HG03520 (cell line): Measurements from ENCODE around the gene HNF1B.

ENCODE experiments used
- ATAC-seq: cut with Tn5 transposase; IDR thresholded peaks from one replicate; pipeline ENCODE4 v1.9.1; 2021; ENCODE audit warnings: mild to moderate bottlenecking, moderate library complexity; ENCODE audit not compliant: unreplicated experiment

HNF1B gene

GRCh38 chr17:37674511-37674910 is 70.3 kb downstream of the HNF1B start:
- no peak for ATAC-seq

GRCh38 chr17:37673386-37673785 is 71.5 kb downstream of the HNF1B start:
- ATAC-seq, result no peak

- no peak for ATAC-seq
Measured at GRCh38 chr17:37672548-37673078, 72.2 kb downstream of the HNF1B start.

GRCh38 chr17:37671824-37672547 is 72.9 kb downstream of the HNF1B start:
- no peak for ATAC-seq

- ATAC-seq, result no peak
Measured at GRCh38 chr17:37671028-37671823, 73.6 kb downstream of the HNF1B start.

- ATAC-seq, result no peak
Measured at GRCh38 chr17:37667039-37667438, 77.8 kb downstream of the HNF1B start.

- no peak for ATAC-seq
Measured at GRCh38 chr17:37664214-37664613, 80.6 kb downstream of the HNF1B start.

- ATAC-seq, result no peak
Measured at GRCh38 chr17:37662353-37662752, 82.5 kb downstream of the HNF1B start.

- ATAC-seq, result no peak
Measured at GRCh38 chr17:37661400-37662014, 83.4 kb downstream of the HNF1B start.

- ATAC-seq, result no peak
Measured at GRCh38 chr17:37659925-37660324, 84.9 kb downstream of the HNF1B start.

GRCh38 chr17:37657202-37657601 is 87.7 kb downstream of the HNF1B start:
- no peak for ATAC-seq

GRCh38 chr17:37651849-37652248 is 93.0 kb downstream of the HNF1B start:
- ATAC-seq, result no peak

- no peak for ATAC-seq
Measured at GRCh38 chr17:37650419-37651003, 94.3 kb downstream of the HNF1B start.

GRCh38 chr17:37648555-37648954 is 96.3 kb downstream of the HNF1B start:
- ATAC-seq, result no peak

- ATAC-seq, result no peak
Measured at GRCh38 chr17:37647856-37648255, 97.0 kb downstream of the HNF1B start.

GRCh38 chr17:37643869-37644268 is 101.0 kb downstream of the HNF1B start:
- no peak for ATAC-seq

- no peak for ATAC-seq
Measured at GRCh38 chr17:37643118-37643766, 101.6 kb downstream of the HNF1B start, which contains the start of gene DDX52. Gene DDX52, minus strand, starts transcription at chr17:37643446. Its CDS starts 26 bp downstream, at chr17:37643420.

GRCh38 chr17:37642681-37643080 is 102.2 kb downstream of the HNF1B start:
- no peak for ATAC-seq

- ATAC-seq, result no peak
Measured at GRCh38 chr17:37640015-37640414, 104.8 kb downstream of the HNF1B start.

GRCh38 chr17:37637956-37638355 is 106.9 kb downstream of the HNF1B start:
- ATAC-seq, result no peak
